Astrocyte of the cerebellum (primary cell): ENCODE data around the gene NOP56.

ENCODE experiments used
- DNase-seq: peaks from one replicate; pipeline ENCODE4 v3.0.0-alpha.2; 2011; ENCODE audit warnings: low read depth
- H3K4me3 ChIP-seq: 2 replicates; pipeline ENCODE4 v1.5.1; 2011; ENCODE audit warnings: mild to moderate bottlenecking, low read depth, low read length, moderate library complexity
- in situ Hi-C: cut with HindIII; loops from 2 replicates; pipeline ENCODE4 v1.10.0; 2017; ENCODE audit warnings: low sequenced_read_pairs
- TF ChIP-seq, protein P1 (sequence below): IDR thresholded peaks from 2 replicates; pipeline ENCODE4 v1.5.1; 2012; ENCODE audit warnings: low read length, low read depth, moderate library complexity, mild to moderate bottlenecking; ENCODE audit errors: missing control alignments

Gene NOP56

DNA sequence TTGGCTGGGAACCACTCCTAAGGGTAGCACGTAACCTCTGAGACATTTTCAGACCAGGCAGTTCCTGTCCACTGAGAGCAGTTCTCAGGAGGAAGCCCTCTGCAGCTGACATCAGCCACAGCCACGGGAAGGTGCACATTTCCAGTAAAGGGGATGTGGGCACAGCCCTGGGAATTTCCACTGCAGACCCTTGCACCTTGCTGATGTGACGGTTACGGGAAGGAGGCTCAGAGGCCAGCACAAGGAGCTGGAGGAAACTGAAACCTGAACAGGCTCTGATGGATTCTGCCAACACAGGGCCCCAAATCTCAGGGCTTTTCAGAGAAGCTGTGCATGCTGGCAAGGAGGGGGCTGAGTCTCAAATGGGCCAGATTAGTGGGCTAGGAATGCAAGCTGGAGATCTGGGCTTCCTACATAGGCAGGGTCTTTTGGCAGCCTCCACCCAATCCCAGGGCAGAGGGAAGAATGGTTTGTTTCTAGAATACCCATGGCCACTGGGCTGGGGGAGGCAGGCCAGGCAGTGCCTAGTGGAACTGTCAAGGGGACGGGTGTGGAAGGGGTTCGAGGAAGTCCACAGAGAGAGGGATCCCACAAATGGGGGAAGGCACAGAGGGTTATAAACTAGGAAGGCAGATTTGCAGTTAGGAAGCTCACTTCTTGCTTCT lies 54.4 kb downstream of the NOP56 start:
- TF ChIP-seq, protein P1, sequence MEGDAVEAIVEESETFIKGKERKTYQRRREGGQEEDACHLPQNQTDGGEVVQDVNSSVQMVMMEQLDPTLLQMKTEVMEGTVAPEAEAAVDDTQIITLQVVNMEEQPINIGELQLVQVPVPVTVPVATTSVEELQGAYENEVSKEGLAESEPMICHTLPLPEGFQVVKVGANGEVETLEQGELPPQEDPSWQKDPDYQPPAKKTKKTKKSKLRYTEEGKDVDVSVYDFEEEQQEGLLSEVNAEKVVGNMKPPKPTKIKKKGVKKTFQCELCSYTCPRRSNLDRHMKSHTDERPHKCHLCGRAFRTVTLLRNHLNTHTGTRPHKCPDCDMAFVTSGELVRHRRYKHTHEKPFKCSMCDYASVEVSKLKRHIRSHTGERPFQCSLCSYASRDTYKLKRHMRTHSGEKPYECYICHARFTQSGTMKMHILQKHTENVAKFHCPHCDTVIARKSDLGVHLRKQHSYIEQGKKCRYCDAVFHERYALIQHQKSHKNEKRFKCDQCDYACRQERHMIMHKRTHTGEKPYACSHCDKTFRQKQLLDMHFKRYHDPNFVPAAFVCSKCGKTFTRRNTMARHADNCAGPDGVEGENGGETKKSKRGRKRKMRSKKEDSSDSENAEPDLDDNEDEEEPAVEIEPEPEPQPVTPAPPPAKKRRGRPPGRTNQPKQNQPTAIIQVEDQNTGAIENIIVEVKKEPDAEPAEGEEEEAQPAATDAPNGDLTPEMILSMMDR = no peak
- no peak for DNase-seq
- H3K4me3 ChIP-seq = no peak overlapping the region
- in situ Hi-C loops = no loop called here

DNA sequence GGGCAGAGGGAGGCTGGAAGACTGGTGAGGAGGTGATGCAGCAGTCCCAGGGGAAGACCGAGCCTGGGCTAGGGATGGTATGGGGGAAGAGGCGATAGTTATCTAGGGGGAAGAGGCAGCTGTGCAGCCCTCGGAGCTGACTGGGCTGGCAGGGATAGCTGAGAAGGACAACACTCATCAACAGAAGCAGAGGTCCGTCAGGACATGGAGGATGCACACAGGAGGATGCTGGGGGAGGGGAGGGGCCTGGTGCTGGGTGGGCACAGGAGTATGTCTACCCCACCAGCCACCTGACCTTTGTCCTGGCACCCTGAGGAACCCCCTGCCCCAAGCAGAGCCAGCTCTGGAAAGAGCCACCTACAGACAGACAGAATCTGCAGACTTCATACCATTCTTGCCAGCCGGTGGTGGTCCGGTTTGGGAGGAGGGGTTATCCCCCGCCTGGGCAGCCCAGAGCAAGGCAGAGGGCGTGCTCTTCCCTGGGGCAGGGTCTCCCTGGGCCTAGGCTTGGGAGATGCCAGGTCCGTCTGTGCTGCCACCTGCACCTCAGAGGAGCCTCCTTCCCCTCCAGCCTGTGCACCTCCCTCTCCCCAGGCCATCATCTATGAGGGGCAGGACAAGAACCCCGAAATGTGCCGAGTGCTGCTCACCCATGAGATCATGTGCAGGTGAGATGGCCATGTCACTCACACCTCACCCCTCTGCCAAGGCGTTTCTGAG lies 55.1 kb downstream of the NOP56 start:
- TF ChIP-seq, protein P1 = no peak
- in situ Hi-C loops = no loop called here
- no peak overlapping the region for H3K4me3 ChIP-seq
- DNase-seq = no peak
